Measurements from ENCODE around the gene MLPH.
A peak's percentile ranks its signal among the peaks of the same experiment; 100 is the strongest.

Gene MLPH

DNA sequence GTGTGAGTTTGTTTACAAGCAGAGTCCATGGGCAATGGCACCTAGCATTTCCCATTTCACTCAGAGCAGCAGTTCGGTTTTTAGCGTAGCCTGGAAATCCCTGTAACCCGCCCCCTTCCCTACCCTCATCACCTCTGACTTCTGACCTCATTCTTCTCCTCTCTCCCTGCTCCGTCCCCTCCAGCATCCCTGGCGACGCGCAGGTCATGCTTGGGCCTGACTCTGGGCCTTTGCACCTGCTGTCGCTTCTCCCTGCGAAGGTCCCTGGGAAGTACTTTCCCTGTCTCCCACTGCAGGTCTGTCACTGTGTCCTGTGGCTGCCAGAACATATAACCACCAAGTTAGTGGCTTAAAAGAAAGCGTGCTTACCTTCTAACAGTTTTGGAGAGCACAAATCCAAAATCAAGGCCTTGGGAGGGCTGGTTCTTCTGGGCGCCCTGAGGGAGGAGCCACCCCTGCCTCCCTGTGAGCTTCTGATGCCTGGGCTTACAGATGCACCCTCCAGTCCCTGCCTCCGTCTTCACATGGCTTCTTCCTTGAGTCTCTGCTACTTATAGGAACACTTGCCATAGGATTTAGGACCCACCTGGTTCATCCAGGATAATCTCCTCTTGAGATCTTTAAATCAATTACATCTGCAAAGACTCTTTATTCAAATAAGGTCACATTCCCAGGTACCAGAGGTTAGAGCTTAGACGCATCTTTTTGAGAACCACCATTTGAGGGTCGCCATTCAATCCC lies 111.6 kb downstream of the MLPH start:
- TF ChIP-seq, protein P1, sequence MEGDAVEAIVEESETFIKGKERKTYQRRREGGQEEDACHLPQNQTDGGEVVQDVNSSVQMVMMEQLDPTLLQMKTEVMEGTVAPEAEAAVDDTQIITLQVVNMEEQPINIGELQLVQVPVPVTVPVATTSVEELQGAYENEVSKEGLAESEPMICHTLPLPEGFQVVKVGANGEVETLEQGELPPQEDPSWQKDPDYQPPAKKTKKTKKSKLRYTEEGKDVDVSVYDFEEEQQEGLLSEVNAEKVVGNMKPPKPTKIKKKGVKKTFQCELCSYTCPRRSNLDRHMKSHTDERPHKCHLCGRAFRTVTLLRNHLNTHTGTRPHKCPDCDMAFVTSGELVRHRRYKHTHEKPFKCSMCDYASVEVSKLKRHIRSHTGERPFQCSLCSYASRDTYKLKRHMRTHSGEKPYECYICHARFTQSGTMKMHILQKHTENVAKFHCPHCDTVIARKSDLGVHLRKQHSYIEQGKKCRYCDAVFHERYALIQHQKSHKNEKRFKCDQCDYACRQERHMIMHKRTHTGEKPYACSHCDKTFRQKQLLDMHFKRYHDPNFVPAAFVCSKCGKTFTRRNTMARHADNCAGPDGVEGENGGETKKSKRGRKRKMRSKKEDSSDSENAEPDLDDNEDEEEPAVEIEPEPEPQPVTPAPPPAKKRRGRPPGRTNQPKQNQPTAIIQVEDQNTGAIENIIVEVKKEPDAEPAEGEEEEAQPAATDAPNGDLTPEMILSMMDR (IDR thresholded peaks at IDR 0.05; ENCODE audit: insufficient read depth, missing control alignments): no peak
- FAIRE-seq (peak; percentile 66), DNase-seq (ENCODE audit: insufficient read length, low spot score) (peak; percentile 64)

DNA sequence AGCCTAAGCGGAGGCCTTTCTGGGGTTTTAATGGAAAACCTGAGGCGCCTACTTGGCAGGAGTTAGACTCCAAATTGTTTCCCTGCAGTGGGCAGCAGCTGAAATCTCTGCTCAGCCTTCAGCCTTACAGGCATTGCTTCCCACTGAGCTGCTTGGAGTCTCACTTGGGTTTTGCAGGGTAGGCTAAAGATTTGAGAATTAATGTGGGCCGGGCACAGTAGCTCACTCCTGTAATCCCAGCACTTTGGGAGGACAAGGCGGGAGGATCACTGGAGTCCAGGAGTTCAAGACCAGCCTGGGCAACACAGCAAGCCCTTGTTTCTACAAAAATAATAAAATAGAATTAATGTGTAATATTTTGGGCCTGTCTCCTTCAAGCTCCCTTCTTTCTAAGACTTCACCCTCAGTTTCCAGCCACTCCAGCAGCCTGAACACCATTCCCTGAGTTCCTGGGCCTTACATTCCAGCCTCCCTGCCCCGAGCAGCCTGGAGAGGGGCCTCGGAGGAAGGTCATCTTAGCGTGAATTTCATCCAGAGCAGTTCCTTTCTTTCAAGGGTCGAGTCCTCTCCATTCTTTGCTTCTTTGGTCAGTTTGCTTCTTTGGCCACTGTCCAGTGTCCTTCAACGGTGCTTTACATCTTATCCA lies 112.5 kb downstream of the MLPH start:
- FAIRE-seq: no peak
- TF ChIP-seq, protein P1 (IDR thresholded peaks at IDR 0.05; ENCODE audit: insufficient read depth, missing control alignments): no peak
- no peak for DNase-seq (ENCODE audit: insufficient read length, low spot score)

DNA sequence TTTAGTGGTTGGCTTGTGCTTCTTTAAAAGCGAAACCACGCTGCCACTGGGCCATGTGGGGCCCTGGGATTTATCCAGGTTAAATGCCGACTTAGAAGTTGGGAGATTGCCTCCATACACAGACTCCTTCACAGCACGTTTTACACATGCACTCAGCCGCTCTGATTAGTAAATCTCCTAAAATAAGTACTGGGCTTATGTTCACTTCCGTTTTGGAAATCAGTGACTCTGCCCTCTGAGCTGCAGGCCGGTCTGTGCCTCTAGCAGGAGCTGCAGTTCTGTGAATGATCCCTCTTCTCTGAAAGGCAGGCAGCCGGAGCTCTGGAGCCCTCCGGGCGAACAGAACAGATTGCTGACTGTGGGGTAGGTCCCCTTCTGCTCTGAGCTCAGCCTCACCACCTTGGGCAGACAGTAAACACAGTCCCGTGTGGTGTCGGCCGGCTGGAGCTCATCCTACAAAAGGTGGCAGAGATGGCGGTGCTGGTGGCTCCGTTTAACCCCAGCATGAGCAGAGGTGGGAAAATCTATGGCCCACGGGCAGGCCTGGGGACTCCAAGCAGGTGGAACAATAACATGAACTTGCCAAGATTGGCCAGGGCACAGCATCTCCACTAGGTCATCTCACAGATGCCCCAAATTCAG lies 113.3 kb downstream of the MLPH start:
- no peak for FAIRE-seq

DNA sequence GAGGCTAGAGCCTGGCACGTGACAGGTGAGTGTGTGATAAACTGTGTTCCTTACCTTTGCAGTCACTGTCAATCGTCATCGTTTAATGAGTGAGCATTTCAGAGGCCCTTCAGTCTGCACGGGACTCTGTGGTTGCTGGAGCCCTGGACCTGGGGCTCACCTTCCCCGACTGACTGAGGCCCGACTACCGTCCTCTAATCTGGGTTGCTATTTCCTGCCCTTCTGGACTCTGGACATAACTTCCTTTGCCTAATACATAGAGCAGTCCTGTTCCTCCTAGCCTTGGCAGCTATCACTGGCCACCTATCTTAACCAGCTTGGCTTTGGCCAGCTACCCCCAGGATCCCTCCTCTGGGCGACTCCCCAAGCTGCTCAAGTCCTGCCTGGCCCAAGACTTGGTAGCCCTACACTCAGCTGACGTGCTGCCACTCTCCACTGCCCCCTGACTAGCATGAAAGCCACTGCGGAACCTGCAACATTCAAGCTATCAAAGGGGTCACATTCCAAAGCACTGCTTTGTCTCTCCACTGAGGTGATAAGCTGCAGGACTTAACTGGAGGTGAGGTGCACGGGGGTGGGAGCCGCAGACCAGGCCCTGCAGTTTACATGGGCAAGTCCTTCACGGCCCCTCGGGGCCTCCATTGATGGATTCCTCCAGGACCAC lies 114.5 kb downstream of the MLPH start:
- TF ChIP-seq, protein P1 (IDR thresholded peaks at IDR 0.05; ENCODE audit: insufficient read depth, missing control alignments): no peak
- DNase-seq (ENCODE audit: insufficient read length, low spot score) (no peak), FAIRE-seq (no peak)

More for the DNA sequence above, 113.3 kb downstream of the MLPH start:
- TF ChIP-seq, protein P1 (IDR thresholded peaks at IDR 0.05; ENCODE audit: insufficient read depth, missing control alignments): no peak
- no peak for DNase-seq (ENCODE audit: insufficient read length, low spot score)

DNA sequence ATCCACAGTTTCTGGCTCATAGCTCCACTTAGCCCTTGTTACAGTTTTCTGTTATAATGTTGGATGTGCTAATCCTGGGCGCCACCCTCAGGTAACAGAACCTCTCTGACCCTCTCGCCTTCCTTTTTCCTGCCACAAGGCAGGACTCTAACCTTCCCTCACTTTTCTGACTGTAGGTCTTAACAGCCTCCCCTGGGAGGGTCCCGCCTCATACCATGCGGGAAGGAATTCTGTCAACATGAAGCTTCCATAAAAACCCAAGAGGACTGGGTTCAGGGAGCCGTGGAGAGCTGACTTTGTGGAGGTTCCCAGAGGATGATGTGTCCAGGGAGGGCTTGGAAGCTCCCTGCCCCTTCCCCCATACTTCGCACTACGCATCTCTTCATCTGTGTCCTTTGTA lies 115.4 kb downstream of the MLPH start:
- TF ChIP-seq, protein P1 (IDR thresholded peaks at IDR 0.05; ENCODE audit: insufficient read depth, missing control alignments): no peak
- FAIRE-seq (no peak), DNase-seq (ENCODE audit: insufficient read length, low spot score) (no peak)

DNA sequence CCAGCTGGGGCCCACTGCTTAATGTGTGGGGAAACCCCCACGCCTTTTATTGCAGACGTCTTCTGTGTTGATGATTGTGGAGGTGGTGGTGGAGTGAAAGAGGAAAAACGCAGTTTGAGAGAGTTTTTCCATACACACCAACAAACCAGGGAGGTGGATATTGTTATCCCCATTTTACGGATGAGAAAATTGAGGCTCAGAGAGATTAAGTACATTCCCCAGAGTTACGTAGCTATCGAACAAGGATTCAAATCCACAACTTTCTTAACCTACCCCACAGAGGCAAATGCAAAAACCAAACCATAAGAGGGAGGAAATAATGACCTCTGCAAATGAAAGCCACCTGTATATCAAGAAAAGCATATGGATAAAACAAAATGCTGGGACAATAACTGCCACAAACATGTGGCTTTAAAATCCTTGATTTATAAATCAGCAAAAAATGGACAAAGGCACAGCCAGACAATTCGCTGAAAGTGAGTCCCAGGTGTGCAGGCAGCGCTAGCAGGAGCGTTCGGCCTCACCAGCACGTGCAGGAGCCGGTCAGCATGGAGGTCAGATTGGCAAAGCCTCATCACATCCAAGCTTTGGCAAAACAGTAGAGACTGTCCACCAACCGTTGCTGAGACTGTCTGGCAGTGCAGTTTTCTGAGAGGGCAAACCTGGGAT lies 116.1 kb downstream of the MLPH start:
- DNase-seq (ENCODE audit: insufficient read length, low spot score) (no peak), FAIRE-seq (no peak)
- TF ChIP-seq, protein P1 (IDR thresholded peaks at IDR 0.05; ENCODE audit: insufficient read depth, missing control alignments): no peak

Data from D721Med (cell line).